GM12873 (cell line): ENCODE measurements around the gene SH3BGRL.

Source experiments
- CTCF ChIP-seq: IDR thresholded peaks from 2 replicates; pipeline ENCODE4 v1.5.1; 2012; ENCODE audit warnings: low read depth, mild to moderate bottlenecking, moderate library complexity, low read length, control low read depth; ENCODE audit not compliant: insufficient read depth; ENCODE audit errors: missing control alignments

The SH3BGRL gene

GRCh38 chrX:81201671-81202455 is at the start of gene SH3BGRL, which contains the start of gene HMGN5:
SH3BGRL (plus strand) TSS chrX:81202102; CDS start chrX:81202201, 99 bp downstream.
HMGN5 (minus strand) TSS chrX:81201913; CDS start chrX:81121549, 80,364 bp downstream.
- TF ChIP-seq CTCF, result no peak

GRCh38 chrX:81168391-81168790 is 33.5 kb upstream of the SH3BGRL start:
- TF ChIP-seq CTCF, result no peak

GRCh38 chrX:81174286-81174685 is 27.6 kb upstream of the SH3BGRL start:
- TF ChIP-seq CTCF, result peak; percentile 20

- no peak for TF ChIP-seq CTCF
These were observed 6.6 kb upstream of the SH3BGRL start for GRCh38 chrX:81195259-81195658.

GRCh38 chrX:81195712-81196111 is 6.2 kb upstream of the SH3BGRL start:
- TF ChIP-seq CTCF, result peak; percentile 77

GRCh38 chrX:81201071-81201470 is 831 bp upstream of the SH3BGRL start:
- TF ChIP-seq CTCF, result no peak

GRCh38 chrX:81202456-81202819 is 536 bp downstream of the SH3BGRL start:
- no peak for TF ChIP-seq CTCF
